Stomach smooth muscle (tissue), 2 donors: ENCODE results near the gene GLB1L2.
"Not testable (repeated sequence)": the region's sequence is repeated elsewhere in the genome, so short reads cannot be mapped to it uniquely, and the experiment has no call there.

Experiments
- H3K27ac ChIP-seq: one replicate; pipeline ENCODE4 v1.7.0; 2013; ENCODE audit warnings: mild to moderate bottlenecking, low read length, inconsistent platforms
- H3K27me3 ChIP-seq, 2 donors: one replicate each; pipeline ENCODE4 v1.7.0; 2013; ENCODE audit warnings: low read length in 2 of 2; ENCODE audit not compliant: insufficient read depth in 2 of 2, control insufficient read depth in 1 of 2
- H3K36me3 ChIP-seq, 2 donors: one replicate each; pipeline ENCODE4 v1.7.0; 2013; ENCODE audit warnings: low read length in 2 of 2; ENCODE audit not compliant: control insufficient read depth in 2 of 2, insufficient read depth in 2 of 2
- H3K4me1 ChIP-seq: one replicate; pipeline ENCODE4 v1.7.0; 2013; ENCODE audit warnings: low read length; ENCODE audit not compliant: control insufficient read depth, insufficient read depth
- H3K4me3 ChIP-seq, 2 donors: one replicate each; pipeline ENCODE4 v1.7.0; 2013; ENCODE audit warnings: low read length in 2 of 2
- H3K9ac ChIP-seq, 2 donors: one replicate each; pipeline ENCODE4 v1.7.0; 2013; ENCODE audit warnings: low read length in 2 of 2, mild to moderate bottlenecking in 1 of 2
- H3K9me3 ChIP-seq, 2 donors: one replicate each; pipeline ENCODE4 v1.7.0; 2013; ENCODE audit warnings: low read length in 2 of 2; ENCODE audit not compliant: control insufficient read depth in 2 of 2
- donor health status: healthy.
- donor health status: Pancreatic carcinoma.

The GLB1L2 gene

DNA sequence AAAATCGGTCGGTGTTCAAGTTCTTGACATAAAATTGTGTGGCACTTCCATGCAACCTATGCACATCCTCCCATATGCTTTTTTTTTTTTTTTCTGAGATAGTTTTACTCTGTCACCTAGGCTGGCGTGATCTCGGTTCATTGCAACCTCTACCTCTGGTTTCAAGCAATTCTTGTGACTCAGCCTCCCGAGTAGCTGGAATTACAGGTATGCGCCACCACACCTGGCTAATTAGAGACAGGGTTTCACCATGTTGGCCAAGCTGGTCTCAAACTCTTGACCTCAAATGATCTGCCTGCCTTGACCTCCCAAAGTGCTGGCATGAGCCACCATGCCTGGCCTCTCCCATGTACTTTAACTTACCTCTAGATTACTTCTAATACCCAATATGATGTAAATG is 40.6 kb upstream of the GLB1L2 start:
- no peak overlapping the region for H3K4me3 ChIP-seq
- H3K27ac ChIP-seq, result no peak overlapping the region
- no peaks in the 10 kb centered on the region for H3K4me1 ChIP-seq
- no peaks in the 10 kb centered on the region for H3K27me3 ChIP-seq
- H3K36me3 ChIP-seq, result no peaks in the 10 kb centered on the region
- no peaks in the 10 kb centered on the region for H3K9me3 ChIP-seq
- H3K9ac ChIP-seq, result no peak overlapping the region

DNA sequence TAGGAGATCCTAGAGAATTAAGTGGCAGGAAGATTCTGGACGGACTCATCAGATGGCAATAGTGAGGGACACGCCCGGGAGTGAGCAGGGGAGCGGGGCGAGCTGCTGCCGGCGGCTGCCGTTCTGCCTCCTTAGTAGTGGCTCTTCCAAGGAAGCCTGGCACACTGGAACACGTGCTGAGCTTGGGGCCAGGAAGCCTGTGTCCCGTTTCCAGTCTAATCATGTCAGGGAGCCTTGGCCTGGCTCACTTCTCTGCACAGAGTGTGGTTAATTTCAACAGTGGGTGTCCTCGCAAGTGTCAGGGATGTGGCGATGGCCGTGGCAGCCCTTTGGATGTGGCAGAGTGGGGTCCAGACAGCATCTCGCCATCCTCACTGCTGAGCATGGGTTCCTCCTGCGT is 39.1 kb upstream of the GLB1L2 start:
- Histone ChIP-seq H3K4me1 (no peaks in the 10 kb centered on the region), H3K36me3 (no peaks in the 10 kb centered on the region), H3K27ac (no peak overlapping the region), H3K9me3 (no peaks in the 10 kb centered on the region), H3K27me3 (no peaks in the 10 kb centered on the region), H3K4me3 (no peak overlapping the region), H3K9ac (no peak overlapping the region)

DNA sequence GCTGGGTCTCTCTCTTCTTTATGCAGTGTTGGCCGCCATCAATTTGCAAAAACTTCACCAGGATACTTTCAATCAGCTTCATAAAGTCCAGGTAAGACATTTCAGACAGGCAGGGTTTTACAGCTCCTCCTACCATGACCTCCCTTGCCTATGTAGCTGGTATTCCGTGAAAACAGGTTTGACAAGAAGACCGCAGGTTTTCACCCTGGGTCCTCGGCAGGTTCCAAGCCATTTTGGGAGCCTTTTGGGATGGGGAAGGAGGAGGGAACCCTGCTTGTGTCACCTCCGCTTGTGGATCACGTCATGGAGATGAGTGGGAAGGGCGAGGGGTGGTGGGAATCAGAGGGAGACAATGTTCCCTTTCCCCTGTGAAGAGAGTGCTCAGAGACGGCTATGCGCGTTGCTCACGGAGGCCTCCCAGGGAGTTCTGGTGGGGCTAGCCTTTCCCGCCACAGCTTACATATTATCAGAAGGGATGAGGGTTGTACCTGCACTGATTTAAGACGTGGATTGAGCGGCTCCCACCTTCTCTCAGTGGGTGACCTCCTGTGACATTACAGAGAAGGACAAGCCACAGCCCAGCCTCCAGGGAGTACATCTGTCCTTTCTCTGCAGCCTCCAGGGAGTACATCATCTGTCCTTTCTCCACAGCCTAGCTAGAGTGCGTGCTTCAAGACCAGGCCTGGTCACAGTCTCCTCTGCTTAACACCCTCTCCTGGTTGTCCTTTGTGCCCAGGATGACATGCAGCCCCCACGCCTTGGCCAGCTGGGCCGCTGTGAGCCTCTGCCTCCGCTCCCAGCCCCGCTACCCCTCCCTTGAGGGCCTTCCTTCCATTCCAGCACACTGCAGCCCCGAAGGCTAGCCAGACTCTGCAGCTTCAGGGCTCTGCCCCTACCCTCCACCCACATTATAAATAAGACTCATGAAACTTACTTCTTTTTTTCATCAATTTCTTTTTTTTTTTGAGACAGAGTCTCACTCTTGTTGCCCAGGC is 38.4 kb upstream of the GLB1L2 start:
- Histone ChIP-seq H3K4me1 (no peaks in the 10 kb centered on the region), H3K27me3 (no peaks in the 10 kb centered on the region), H3K27ac (no peak overlapping the region), H3K4me3 (no peak overlapping the region), H3K9ac (no peak overlapping the region), H3K36me3 (no peaks in the 10 kb centered on the region), H3K9me3 (no peaks in the 10 kb centered on the region)

DNA sequence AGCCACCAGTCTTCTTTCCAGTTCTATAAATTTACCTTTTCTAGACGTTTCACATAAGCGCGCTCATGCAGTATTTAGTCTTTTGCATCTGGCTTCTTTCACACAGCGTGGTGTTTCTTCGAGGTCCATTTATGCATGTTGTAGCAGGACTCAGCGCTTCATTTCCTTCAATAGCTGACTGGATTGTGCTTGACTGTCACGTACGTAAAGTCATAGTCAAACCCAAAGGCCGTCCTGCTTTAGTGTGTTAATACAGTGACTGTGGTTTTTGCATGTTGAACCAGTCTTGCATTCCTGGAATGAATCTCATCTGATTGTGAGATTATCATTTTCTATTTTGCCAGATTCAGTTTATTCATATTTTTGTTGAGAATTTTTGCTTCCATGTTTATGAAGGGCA is 37.1 kb upstream of the GLB1L2 start:
- Histone ChIP-seq H3K36me3 (no peaks in the 10 kb centered on the region), H3K4me1 (no peaks in the 10 kb centered on the region), H3K4me3 (no peak overlapping the region), H3K27ac (no peak overlapping the region), H3K27me3 (no peaks in the 10 kb centered on the region), H3K9ac (no peak overlapping the region), H3K9me3 (no peaks in the 10 kb centered on the region)

DNA sequence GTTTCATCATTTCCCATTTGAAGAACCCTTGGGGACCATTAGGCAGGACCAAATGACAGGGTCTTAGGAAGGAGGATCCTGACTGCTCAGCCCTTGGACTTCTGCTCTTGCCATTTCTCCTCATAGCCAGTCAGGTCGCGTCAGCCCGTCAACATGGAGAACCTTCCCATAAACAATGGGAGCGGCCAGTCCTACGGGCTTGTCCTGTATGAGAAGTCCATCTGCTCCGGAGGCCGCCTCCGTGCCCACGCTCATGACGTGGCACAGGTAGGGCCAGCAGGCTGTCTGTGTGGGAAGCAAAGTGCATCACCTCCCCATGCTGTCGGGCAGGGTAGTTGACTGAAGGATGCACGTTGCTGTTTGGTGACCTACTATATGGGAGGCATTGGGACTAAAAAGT is 19.6 kb upstream of the GLB1L2 start:
- no peak overlapping the region for H3K9ac ChIP-seq
- H3K9me3 ChIP-seq, result peaks cover 0 to 6% of the 10 kb centered on the region in 2 donors
- H3K27ac ChIP-seq, result no peak overlapping the region
- H3K27me3 ChIP-seq, result peaks cover 0 to 5% of the 10 kb centered on the region in 2 donors
- H3K4me1 ChIP-seq, result no peaks in the 10 kb centered on the region
- no peak overlapping the region for H3K4me3 ChIP-seq
- no peaks in the 10 kb centered on the region for H3K36me3 ChIP-seq

DNA sequence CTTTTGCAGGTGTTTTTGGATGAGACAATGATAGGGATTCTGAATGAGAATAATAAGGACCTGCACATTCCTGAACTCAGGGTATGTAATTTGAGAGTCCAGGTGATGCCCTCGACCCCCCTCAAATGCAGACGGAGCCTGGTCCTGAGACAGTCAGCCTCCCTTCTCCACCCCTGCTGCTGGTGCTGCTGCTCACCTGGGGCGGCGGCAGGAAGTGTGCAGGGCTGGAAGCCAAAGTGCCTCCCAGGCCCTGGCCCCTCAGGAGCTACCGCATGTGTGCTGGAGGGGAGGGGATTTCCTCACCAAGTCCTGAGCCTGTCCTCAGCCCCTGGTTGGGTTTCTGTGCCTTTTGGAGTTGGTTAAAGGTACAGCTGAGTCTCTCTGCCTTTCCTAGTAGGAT is 19.0 kb upstream of the GLB1L2 start:
- Histone ChIP-seq H3K27ac (no peak overlapping the region), H3K4me3 (no peak overlapping the region), H3K4me1 (no peaks in the 10 kb centered on the region), H3K27me3 (peaks cover 0 to 2% of the 10 kb centered on the region in 2 donors), H3K36me3 (no peaks in the 10 kb centered on the region), H3K9ac (no peak overlapping the region), H3K9me3 (peaks cover 0 to 7% of the 10 kb centered on the region in 2 donors)

DNA sequence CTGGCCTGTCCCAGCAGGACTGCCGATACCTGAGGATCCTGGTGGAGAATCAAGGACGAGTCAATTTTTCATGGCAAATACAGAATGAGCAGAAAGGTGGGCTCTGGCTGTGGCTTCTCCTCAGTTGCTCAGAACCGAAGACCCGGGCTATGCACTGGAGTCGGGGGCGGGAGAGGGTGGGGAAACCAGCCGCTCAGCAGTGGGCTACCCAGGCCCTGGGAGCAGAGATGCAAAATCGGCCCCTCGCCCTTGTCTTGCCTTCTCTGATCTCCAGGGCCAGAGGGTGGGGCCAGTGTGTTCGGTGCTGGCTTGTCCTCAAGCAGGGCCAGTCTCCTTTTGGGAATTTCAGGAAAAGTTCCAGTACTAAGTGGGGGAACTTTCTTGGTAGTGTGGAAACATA is 18.4 kb upstream of the GLB1L2 start:
- H3K9me3 ChIP-seq, result peaks cover 0 to 7% of the 10 kb centered on the region in 2 donors
- no peaks in the 10 kb centered on the region for H3K36me3 ChIP-seq
- H3K27me3 ChIP-seq, result peaks cover 0 to 2% of the 10 kb centered on the region in 2 donors
- H3K27ac ChIP-seq, result no peak overlapping the region
- no peak overlapping the region for H3K4me3 ChIP-seq
- no peak overlapping the region for H3K9ac ChIP-seq
- H3K4me1 ChIP-seq, result no peaks in the 10 kb centered on the region

DNA sequence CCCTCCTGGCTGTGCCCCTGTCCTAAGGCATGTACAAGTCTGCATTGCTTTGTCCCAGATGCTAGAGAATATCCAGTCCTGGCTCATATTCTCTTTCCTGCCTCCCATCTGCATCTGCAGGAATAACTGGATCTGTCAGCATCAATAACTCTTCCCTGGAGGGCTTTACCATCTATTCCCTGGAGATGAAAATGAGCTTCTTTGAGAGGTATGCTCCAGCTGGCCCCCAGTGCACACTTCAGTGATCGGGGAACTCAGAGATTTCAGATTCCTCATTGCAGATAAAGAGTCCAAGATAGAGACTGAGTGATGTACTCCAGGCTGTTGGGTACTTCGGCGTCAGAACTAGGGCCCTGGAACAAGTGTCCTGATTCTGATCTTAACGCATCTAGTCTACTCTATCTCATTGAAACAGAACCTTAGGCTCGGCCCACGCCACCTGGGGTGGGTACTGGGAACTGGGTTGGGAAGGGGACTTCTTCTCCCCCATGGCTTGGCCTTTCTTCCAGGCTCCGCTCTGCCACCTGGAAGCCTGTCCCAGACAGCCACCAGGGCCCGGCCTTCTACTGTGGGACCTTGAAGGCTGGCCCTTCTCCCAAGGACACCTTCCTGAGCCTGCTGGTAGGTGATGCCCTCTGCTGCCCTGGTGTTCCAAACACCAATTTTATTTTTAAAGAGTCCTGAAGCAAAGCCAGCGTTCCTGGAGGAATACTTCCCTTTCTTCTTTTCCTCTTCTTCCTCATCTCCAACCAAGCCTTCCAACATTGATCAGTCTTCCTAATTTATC is 17.8 kb upstream of the GLB1L2 start:
- Histone ChIP-seq H3K36me3 (no peaks in the 10 kb centered on the region), H3K27me3 (peaks cover 0 to 2% of the 10 kb centered on the region in 2 donors), H3K9ac (no peak overlapping the region), H3K27ac (no peak overlapping the region), H3K9me3 (peaks cover 0 to 7% of the 10 kb centered on the region in 2 donors), H3K4me3 (no peak overlapping the region), H3K4me1 (no peaks in the 10 kb centered on the region)

DNA sequence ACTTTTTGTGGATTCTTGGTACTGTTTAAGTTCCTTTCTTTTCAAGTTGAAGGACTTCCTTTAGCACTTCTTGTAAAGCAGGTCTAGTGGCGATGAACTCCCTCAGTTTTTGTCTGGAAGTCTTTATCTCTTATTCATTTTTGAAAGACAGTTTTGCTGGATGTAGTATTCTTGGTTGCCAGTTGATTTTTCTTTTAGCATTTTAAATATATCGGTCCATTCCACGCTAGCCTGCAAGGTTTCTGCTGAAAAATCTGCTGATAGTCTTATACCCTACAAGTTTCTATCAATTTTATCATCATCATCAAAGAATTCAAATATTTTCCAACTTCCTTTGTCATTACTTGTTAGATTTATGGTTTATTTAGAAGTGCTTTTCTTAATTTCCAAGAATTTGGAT is 14.7 kb upstream of the GLB1L2 start:
- Histone ChIP-seq H3K9ac (no peak overlapping the region), H3K36me3 (no peaks in the 10 kb centered on the region), H3K27ac (no peak overlapping the region), H3K9me3 (peaks cover 0 to 13% of the 10 kb centered on the region in 2 donors), H3K4me3 (no peak overlapping the region), H3K27me3 (peaks cover 0 to 2% of the 10 kb centered on the region in 2 donors), H3K4me1 (no peaks in the 10 kb centered on the region)

DNA sequence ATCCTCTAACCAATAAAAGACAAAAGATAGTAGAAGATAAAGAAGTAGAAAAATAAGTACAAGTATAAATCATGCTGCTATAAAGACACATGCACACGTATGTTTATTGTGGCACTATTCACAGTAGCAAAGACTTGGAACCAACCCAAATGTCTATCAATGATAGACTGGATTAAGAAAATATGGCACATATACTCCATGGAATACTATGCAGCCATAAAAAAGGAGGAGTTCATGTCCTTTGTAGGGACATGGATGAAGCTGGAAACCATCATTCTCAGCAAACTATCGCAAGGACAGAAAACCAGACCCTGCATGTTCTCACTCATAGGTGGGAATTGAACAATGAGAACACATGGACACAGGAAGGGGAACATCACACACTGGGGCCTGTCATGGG is 10.4 kb upstream of the GLB1L2 start:
- H3K9me3 ChIP-seq, result peaks cover 0 to 13% of the 10 kb centered on the region in 2 donors
- H3K4me1 ChIP-seq, H3K36me3 ChIP-seq, H3K27ac ChIP-seq, H3K4me3 ChIP-seq, H3K9ac ChIP-seq, H3K27me3 ChIP-seq: not testable (repeated sequence)
